ENCODE data around the gene PLA2G12B.

- no peak for TF ChIP-seq CTCF (conservative IDR thresholded peaks at IDR 0.05; ENCODE audit: low read length)
- no peak for TF ChIP-seq EZH2phosphoT487 (IDR thresholded peaks at IDR 0.05; ENCODE audit: borderline replicate concordance, low read depth, low read length)
Observed at GRCh38 chr10:72981028-72981881, 26.6 kb upstream of the PLA2G12B start.
